H1 (cell line): Measurements from ENCODE around the gene PRSS21. TPM values are rescaled to one million over a fixed set of nuclear protein-coding genes. Genes with fewer than 3 reads are reported as not detected.

Source experiments
- BCL11A ChIP-seq, 2 experiments: IDR thresholded peaks; one replicate each; pipeline ENCODE4 v1.6.1; 2011; ENCODE audit warnings: low read depth in 2 of 2, low read length in 2 of 2, mild to moderate bottlenecking in 2 of 2
- JUND ChIP-seq: IDR thresholded peaks from 2 replicates; pipeline ENCODE4 v1.6.1; 2011; ENCODE audit warnings: mild to moderate bottlenecking, improper control_type of control experiment, low read length
- KDM5A ChIP-seq: fragments of 200-600 bp; IDR thresholded peaks from 2 replicates; pipeline ENCODE4 v1.7.1; 2012; ENCODE audit warnings: mild to moderate bottlenecking, low read length, inconsistent platforms, mixed read lengths
- MAFK ChIP-seq: IDR thresholded peaks from 2 replicates; pipeline ENCODE4 v1.6.1; 2012; ENCODE audit warnings: low read depth, mild to moderate bottlenecking, improper control_type of control experiment, low read length
- POU5F1 ChIP-seq: IDR thresholded peaks from 2 replicates; pipeline ENCODE4 v1.6.1; 2011; ENCODE audit warnings: low read depth, mild to moderate bottlenecking, low read length, moderate library complexity
- SP4 ChIP-seq: IDR thresholded peaks from 2 replicates; pipeline ENCODE4 v1.6.1; 2012; ENCODE audit warnings: low read length, inconsistent platforms
- TCF12 ChIP-seq: IDR thresholded peaks from 2 replicates; pipeline ENCODE4 v1.6.1; 2011; ENCODE audit warnings: low read depth, mild to moderate bottlenecking, low read length
- polyA plus RNA-seq, 7 experiments: library from polyadenylated mRNA; depleted of rRNA in 3 of 7; stranded (reverse) in 5 of 7; unstranded in 2 of 7; fragments of >200 nt in 5 of 7; fragments of 200-250 nt in 2 of 7; gene quantifications; 1 replicate in 5 of 7; 2 replicates in 1 of 7; 4 replicates in 1 of 7; pipeline versions ENCODE4 v1.2.1 to v1.2.3, GENCODE V29; 2011 to 2013; ENCODE audit warnings: missing spikeins in 2 of 7, mixed read lengths in 2 of 7
- total RNA-seq: library from RNA; stranded (reverse); fragmentation: NEBNext Ultra II Directional; extraction: Animal tissue kit (Norgen Biotek cat#: 25700); gene quantifications from 2 replicates; pipeline ENCODE4 v1.2.1, GENCODE V29; 2021

The PRSS21 gene
- total and polyA plus RNA-seq, 2 of the 8 experiments (the other 6 are each of a cell fraction or from before 2014, with no cell fraction given), result 0.76 to 1.0 TPM

- TF ChIP-seq TCF12, result no peak
- no peak for TF ChIP-seq SP4
- no peak for TF ChIP-seq MAFK
- no peak for TF ChIP-seq KDM5A
- no peak for TF ChIP-seq JUND
- TF ChIP-seq POU5F1, result no peak
- no peak for TF ChIP-seq BCL11A (IDR thresholded peaks at IDR 0.05; ENCODE audit: low read depth in 2 of 2, low read length in 2 of 2)
- TF ChIP-seq, all 59 proteins: peak for 0
Observed at GRCh38 chr16:2809149-2809760, 7.8 kb upstream of the PRSS21 start (continued).
